Measurements from ENCODE around the gene ZNHIT6. TPM values are rescaled to one million over a fixed set of nuclear protein-coding genes. Genes with fewer than 3 reads are reported as not detected.

Gene ZNHIT6
- total RNA-seq, 1 experiment from 2014 or later: 14.3 TPM

DNA sequence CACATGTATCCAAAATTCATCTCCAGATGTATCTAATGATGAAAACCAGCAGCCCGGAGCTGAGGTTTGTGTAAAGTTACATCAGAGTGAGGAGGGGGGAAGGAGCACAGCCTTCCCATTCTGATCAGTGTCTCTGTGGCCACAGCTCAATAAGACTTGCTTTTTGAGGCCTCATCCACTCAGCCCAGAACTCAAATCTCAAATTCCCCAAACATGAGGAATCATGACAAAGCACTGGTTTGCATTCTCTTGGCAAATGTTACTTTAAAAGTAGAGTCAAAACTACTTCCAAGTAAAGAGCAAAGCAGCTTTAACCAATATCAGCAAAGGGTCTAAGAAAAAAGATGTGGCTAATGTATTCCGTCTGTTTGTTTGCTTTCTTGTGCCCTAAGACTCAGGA, 96.8 kb downstream of the ZNHIT6 start:
- no peak for ATAC-seq
- H3K27ac Mint-ChIP-seq: no peak overlapping the region
- no peaks in the 10 kb centered on the region for H3K36me3 Mint-ChIP-seq
- H3K27me3 Mint-ChIP-seq (ENCODE audit: low read depth): no peaks in the 10 kb centered on the region
- peaks cover 4% of the 10 kb centered on the region; the same call in 1 of the 2 replicates for H3K9me3 Mint-ChIP-seq
- peaks cover 39% of the 10 kb centered on the region for H3K4me1 Mint-ChIP-seq
- TF ChIP-seq ZNF671 (CRISPR knock-in tag; IDR thresholded peaks at IDR 0.05) (no peak), STAT6 (CRISPR knock-in tag; conservative IDR thresholded peaks at IDR 0.05; ENCODE audit: low read depth) (no peak), CDX4 (CRISPR knock-in tag; IDR thresholded peaks at IDR 0.05; ENCODE audit: borderline replicate concordance) (no peak)
- ChIA-PET POLR2A (interaction anchor here (2.6 kb wide), 1 partner anchor 30 kb away, joined by 13 read pairs; the partner anchor contains the start of gene CCN1), CTCF (interaction anchor here (1.4 kb wide), 1 partner anchor 28 kb away, joined by 3 read pairs; no protein-coding TSS in a partner anchor)
- H3K4me3 Mint-ChIP-seq: no peak overlapping the region
- no peak for DNase-seq (ENCODE audit: low spot score)

DNA sequence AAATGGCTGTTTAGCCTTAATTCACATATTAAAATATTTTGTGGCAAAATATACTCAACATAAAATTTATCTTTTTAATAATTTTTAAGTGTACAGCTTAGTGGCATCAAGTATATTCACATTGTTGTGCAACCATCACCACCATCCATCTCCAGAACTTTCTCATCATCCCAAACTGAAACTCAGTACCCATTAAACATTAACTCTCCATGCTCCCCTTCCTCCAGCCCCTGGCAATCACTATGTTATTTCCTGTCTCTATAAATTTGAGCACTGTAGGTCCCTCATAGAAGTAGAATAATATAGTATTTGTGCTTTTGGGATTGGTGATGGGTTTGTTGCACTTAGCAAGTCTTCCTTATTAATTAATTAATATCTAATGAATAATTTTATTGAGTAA, 98.3 kb downstream of the ZNHIT6 start:
- POLR2A ChIA-PET: no interaction called here
- ATAC-seq (no peak), DNase-seq (ENCODE audit: low spot score) (no peak)
- H3K9me3 Mint-ChIP-seq: peaks cover 1% of the 10 kb centered on the region; the same call in 1 of the 2 replicates
- peaks cover 43% of the 10 kb centered on the region for H3K4me1 Mint-ChIP-seq
- no peak overlapping the region for H3K4me3 Mint-ChIP-seq
- CTCF ChIA-PET: no interaction called here
- no peak for TF ChIP-seq NFE2L1 (CRISPR knock-in tag; IDR thresholded peaks at IDR 0.05)
- TF ChIP-seq ATF1 (CRISPR knock-in tag; IDR thresholded peaks at IDR 0.05): no peak
- TF ChIP-seq ZNF396 (CRISPR knock-in tag; IDR thresholded peaks at IDR 0.05; ENCODE audit: borderline replicate concordance): no peak
- TF ChIP-seq ETV6 (CRISPR knock-in tag; IDR thresholded peaks at IDR 0.05): no peak
- no peak overlapping the region for H3K27ac Mint-ChIP-seq
- H3K27me3 Mint-ChIP-seq (ENCODE audit: low read depth): no peaks in the 10 kb centered on the region
- no peaks in the 10 kb centered on the region for H3K36me3 Mint-ChIP-seq

- ATAC-seq (no peak), DNase-seq (ENCODE audit: low spot score) (no peak)
- no peak overlapping the region for H3K27ac Mint-ChIP-seq
- no peaks in the 10 kb centered on the region for H3K9me3 Mint-ChIP-seq
- ChIA-PET POLR2A (interaction anchor here (4.3 kb wide), 1 partner anchor 26 kb away, joined by 67 read pairs; the partner anchor contains the start of gene CCN1), CTCF (interaction anchor here (0.9 kb wide), 1 partner anchor 20 kb away, joined by 3 read pairs; no protein-coding TSS in a partner anchor)
- no peak overlapping the region for H3K4me3 Mint-ChIP-seq
- no peaks in the 10 kb centered on the region for H3K36me3 Mint-ChIP-seq
- peaks cover 43% of the 10 kb centered on the region for H3K4me1 Mint-ChIP-seq
- TF ChIP-seq, protein P1, sequence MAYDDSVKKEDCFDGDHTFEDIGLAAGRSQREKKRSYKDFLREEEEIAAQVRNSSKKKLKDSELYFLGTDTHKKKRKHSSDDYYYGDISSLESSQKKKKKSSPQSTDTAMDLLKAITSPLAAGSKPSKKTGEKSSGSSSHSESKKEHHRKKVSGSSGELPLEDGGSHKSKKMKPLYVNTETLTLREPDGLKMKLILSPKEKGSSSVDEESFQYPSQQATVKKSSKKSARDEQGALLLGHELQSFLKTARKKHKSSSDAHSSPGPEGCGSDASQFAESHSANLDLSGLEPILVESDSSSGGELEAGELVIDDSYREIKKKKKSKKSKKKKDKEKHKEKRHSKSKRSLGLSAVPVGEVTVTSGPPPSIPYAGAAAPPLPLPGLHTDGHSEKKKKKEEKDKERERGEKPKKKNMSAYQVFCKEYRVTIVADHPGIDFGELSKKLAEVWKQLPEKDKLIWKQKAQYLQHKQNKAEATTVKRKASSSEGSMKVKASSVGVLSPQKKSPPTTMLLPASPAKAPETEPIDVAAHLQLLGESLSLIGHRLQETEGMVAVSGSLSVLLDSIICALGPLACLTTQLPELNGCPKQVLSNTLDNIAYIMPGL (CRISPR knock-in tag; IDR thresholded peaks at IDR 0.05): no peak
- TF ChIP-seq ZNF138 (CRISPR knock-in tag; conservative IDR thresholded peaks at IDR 0.05): no peak
- no peak for TF ChIP-seq IRF1 (CRISPR knock-in tag; IDR thresholded peaks at IDR 0.05)
- TF ChIP-seq SOX15 (CRISPR knock-in tag; IDR thresholded peaks at IDR 0.05): no peak
- no peak for TF ChIP-seq ZMAT4 (CRISPR knock-in tag; IDR thresholded peaks at IDR 0.05)
- TF ChIP-seq IRF2 (CRISPR knock-in tag; IDR thresholded peaks at IDR 0.05; ENCODE audit: borderline replicate concordance, low read depth): no peak
- TF ChIP-seq RELA (CRISPR knock-in tag; IDR thresholded peaks at IDR 0.05; ENCODE audit: borderline replicate concordance): no peak
- no peak for TF ChIP-seq ZNF671 (CRISPR knock-in tag; IDR thresholded peaks at IDR 0.05)
- TF ChIP-seq ZNF317 (CRISPR knock-in tag; IDR thresholded peaks at IDR 0.05; ENCODE audit: borderline replicate concordance, low read depth): no peak
- TF ChIP-seq TP53 (CRISPR knock-in tag; IDR thresholded peaks at IDR 0.05): no peak
- H3K27me3 Mint-ChIP-seq (ENCODE audit: low read depth): no peaks in the 10 kb centered on the region
Observed at GRCh38 chr1:85608851-85609250, 99.4 kb downstream of the ZNHIT6 start.

All from WTC11 (cell line).